AG08395 (cell line): ENCODE measurements around the gene TRPV6.
A peak's percentile ranks its signal among the peaks of the same experiment; 100 is the strongest.

Experiments used
- DNase-seq: peaks from one replicate; pipeline ENCODE4 v3.0.0; 2012; ENCODE audit warnings: mixed read lengths, low spot score

TRPV6 gene

DNA sequence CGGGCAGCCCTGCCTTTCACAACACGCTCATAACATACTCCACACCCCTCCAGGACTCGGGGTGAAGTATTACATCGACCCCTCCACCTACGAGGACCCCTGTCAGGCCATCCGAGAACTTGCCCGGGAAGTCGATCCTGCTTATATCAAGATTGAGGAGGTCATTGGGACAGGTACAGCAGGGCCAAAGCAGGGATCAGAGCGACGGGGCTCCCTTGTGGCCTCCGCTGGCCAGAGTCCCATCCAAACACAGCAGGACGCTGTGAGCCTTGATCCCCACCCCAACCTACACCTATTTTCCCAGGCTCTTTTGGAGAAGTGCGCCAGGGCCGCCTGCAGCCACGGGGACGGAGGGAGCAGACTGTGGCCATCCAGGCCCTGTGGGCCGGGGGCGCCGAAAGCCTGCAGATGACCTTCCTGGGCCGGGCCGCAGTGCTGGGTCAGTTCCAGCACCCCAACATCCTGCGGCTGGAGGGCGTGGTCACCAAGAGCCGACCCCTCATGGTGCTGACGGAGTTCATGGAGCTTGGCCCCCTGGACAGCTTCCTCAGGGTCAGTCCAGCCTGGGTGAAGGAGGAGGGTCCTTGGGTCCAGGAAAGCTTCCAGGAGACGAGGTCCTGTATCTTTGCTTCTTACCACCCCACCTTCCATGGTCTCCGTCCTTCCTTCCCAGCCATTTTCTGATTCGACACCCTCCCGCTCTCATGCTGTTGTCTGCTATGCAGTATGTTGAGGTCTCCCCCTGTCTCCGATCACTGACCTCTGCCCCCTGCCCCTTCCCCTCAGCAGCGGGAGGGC lies 17.2 kb downstream of the TRPV6 start:
- DNase-seq = no peak

DNA sequence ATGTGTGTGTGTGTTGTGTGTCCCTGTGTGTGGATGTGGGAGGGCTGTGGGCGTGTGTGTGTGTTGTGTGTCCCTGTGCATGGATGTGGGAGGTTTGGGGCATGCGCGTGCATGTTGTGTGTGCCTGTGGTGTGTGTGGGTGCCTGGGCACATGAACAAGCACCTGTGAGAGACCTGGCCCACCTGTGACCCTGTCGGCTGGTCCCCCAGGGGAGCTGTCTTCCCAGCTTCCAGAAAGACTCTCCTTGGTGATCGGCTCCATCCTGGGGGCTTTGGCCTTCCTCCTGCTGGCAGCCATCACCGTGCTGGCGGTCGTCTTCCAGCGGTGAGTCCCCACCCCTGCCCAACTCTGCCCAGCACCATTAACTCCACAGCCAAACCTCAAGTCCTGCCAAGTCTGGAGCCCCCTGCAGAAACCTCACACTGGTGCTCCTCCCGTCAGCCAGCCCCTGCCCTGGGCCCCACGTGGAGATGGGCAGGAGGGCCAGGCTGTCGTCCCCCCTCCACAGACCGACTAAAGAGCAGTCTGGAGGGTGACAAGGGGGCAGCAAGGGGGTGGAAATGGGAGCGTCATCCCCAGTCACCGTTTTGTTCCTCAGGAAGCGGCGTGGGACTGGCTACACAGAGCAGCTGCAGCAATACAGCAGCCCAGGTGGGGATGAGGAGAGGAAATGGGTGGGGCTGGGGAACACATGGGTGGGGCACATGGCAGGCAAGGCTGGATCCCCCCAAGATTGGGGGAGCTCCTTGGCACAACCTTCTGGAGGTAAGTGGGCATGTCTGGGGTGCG lies 18.0 kb downstream of the TRPV6 start:
- no peak for DNase-seq

DNA sequence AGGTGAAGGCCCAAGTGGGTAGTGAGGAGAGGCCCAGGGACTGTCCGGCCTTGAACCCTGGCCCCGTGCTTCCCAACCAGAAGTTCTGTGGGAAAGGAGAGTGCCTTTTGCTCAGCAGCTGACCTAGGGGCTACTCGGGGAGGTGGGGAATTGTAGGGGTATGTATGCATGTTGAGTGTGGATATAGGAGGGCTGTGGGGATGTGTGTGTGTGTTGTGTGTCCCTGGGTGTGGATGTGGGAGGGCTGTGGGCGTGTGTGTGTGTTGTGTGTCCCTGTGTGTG lies 18.5 kb downstream of the TRPV6 start:
- DNase-seq = no peak

DNA sequence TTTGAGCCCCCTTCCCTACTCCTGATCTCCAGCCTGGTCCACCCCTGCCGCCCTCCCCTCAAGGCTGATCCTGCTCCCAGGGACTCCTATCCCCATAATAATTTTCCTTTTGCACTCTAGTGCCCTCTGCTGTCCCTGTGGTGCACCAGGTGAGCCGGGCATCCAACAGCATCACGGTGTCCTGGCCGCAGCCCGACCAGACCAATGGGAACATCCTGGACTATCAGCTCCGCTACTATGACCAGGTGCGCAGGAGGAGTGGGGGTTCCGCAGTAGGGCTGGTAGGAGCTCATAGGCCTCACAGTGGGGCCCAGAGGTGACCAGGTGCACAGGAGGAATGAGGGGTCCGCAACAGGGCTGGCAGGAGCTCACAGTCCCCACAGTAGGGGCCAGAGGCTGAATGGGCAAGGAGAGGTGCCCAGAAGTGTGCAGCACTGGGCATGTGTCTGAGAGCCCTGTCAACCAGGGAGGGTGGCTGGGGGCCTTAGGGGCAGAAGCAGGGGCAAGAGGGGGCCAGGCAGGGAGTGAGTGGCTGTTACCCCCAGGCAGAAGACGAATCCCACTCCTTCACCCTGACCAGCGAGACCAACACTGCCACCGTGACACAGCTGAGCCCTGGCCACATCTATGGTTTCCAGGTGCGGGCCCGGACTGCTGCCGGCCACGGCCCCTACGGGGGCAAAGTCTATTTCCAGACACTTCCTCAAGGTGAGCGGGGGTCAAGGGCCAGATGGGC lies 19.0 kb downstream of the TRPV6 start:
- DNase-seq = peak; percentile 25

DNA sequence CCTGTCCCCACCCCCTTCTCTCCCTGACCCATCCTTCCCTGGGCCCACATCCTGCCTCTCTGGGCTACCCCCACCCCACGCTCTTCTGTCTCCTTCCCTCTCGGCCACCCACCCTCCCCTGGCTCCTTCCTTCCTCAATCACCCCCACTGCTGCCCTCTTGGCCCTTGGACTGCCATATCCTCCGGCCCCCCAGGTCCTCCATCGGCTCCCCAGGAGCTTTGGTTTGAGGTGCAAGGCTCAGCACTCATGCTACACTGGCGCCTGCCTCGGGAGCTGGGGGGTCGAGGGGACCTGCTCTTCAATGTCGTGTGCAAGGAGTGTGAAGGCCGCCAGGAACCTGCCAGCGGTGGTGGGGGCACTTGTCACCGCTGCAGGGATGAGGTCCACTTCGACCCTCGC lies 19.8 kb downstream of the TRPV6 start:
- no peak for DNase-seq

DNA sequence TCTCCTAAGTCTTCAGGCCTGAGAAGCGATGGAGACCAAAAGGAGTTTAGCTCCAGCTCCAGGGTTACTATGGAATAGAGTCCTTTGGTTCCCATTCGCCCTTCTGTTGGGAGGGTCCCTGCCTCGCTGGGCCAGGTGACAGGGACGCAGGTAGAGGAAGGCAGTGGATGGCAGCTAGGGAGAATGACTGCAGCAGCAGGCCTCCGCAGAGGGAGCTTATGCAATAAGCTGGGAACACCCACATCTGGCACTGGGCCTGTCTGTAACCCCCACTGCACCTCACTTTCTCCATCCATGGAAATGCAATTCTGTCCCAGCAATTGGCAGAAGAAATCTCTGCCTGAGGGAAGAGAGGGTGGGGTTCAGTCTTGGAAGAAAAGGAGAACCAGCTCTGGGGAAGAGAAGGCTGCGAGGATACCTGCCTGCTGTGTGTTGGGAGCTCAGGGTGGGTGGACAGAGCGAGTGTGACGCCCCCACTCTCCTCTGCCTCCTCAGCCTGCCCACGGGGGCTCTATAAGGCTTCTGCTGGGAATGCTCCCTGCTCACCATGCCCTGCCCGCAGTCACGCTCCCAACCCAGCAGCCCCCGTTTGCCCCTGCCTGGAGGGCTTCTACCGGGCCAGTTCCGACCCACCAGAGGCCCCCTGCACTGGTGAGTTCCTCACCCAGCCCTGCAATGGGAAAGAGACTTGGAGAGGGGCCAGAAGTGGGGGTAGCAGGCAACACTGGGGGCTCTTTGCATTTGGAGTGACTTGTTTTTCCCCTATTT lies 20.4 kb downstream of the TRPV6 start:
- no peak for DNase-seq

DNA sequence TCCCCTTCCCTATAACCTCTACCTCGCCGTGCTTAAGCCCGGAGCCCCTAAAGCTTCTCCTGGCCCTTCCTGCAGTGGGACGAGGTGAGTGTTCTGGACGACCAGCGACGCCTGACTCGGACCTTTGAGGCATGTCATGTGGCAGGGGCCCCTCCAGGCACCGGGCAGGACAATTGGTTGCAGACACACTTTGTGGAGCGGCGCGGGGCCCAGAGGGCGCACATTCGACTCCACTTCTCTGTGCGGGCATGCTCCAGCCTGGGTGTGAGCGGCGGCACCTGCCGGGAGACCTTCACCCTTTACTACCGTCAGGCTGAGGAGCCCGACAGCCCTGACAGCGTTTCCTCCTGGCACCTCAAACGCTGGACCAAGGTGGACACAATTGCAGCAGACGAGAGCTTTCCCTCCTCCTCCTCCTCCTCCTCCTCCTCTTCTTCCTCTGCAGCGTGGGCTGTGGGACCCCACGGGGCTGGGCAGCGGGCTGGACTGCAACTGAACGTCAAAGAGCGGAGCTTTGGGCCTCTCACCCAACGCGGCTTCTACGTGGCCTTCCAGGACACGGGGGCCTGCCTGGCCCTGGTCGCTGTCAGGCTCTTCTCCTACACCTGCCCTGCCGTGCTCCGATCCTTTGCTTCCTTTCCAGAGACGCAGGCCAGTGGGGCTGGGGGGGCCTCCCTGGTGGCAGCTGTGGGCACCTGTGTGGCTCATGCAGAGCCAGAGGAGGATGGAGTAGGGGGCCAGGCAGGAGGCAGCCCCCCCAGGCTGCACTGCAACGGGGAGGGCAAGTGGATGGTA lies 21.5 kb downstream of the TRPV6 start:
- DNase-seq = no peak

DNA sequence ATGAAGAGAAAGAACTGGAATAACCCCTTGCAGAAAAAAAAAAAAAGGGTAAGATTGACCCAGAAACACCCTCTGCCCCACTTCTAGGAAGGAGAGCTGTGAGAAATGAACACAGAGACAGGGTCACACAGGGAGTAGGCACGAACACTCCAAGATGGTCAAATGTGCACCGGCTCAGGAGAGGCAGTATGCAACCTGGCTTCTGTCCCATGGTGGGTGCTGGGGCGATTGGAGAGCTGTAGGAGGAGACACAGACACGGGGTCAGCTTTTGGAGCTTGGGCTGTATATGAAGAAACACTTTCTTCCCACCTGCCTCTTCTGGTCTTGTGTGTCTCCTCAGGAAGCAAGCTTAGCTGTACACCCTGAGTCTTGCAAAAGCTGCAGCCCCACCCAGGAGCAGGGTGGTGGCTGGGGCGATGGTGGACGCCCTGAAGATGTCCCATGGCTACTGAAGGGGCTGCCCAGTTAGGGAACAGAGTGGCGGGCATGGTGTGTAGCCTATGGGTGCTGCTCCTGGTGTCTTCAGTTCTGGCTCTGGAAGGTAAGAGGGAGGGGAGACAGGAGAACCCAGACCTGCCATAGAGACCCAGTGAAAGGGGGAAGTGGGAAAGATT lies 22.7 kb downstream of the TRPV6 start:
- DNase-seq = no peak

DNA sequence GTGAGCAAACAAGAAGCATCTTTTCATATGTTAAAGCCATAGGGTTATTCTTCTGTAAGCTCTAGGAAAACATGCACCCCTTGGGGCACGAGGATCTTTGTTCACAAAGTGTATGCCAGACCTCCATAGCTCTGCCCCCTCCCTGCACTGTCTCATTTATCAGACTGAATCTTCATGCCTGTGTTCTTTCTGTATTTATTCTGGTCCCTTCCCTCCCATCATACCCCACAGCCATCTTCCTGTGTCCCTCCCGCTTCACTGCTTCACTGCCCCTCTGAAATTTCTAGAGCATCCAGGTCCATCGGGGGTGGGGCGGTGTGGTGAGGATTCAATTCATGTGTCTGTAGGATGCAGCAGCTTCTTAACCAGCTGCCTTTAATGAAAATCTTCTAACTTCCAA lies 23.2 kb downstream of the TRPV6 start:
- DNase-seq = no peak

DNA sequence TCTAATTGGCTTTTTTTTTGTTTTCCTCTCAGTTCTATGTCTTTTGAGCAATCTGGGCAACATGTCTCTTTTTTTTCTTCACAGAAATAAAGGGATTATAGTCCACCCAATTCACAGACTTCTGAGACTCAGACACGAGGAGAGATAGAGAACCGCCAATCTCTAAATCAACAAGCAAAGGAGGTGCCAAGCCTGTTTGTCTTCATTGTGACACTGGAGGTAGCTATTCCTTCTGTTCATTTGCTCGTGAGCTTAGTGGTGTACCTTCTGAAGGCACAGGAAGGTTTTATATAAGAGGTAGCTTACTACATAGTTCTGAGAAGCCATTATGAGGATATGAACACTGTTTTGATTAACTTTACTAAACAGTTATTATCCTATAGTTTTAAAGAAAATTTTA lies 24.6 kb downstream of the TRPV6 start:
- DNase-seq = no peak

DNA sequence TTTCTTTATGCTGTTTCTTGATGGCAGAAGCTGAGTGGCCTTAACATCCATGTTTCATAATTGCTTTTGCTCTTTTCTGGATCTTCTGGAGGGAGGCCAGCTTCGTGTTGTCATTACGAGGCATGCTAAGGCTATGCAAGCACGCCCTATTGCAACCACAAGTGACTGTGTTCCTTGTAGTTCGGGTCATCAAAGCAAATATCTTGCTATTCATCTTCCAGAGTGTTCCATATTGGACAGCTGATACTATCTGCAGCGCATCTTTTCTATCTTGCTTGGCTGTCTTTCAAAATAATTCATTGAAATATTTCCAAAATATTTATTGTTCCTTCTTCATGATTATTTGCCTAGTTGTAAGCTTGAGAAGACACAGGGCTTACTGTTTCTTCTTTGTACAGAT lies 25.7 kb downstream of the TRPV6 start:
- peak; percentile 44 for DNase-seq

DNA sequence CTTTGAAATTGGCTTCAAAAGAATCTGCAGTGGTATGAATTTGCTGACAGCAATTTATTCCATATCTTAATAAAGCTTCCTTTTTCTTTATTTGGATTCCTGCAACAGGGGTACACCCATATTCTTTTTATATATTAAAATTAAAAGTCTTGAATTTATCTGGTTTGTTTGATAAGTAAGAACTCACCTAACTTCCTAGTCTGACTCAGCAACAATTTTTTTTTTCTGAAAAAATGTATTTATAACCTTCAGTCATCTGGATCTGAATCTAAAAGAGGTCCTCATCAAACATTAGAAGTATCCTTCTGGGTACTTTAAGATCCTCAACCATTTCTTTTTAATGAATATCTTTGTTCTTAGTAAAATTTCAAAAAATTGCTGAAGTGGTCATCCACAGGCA lies 26.1 kb downstream of the TRPV6 start:
- no peak for DNase-seq

DNA sequence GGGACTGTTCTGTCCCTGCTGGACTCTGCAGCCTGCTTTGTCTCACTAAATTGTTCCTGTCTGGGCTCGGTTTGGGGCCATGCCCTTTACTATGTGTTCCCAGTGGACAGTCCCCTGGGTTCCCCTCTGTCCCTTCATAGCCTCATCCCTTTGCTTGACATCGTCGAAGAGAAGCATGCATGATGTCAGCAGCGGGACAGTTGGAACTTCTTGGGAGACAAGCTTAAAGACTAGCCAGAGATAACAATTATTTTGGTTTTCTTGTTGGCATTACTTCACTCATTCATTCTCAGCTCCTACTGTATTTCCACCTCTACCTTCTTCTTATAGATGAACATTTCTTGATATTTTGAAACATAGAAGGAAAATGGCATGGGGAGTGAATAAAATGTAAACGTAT lies 27.9 kb downstream of the TRPV6 start:
- no peak for DNase-seq

DNA sequence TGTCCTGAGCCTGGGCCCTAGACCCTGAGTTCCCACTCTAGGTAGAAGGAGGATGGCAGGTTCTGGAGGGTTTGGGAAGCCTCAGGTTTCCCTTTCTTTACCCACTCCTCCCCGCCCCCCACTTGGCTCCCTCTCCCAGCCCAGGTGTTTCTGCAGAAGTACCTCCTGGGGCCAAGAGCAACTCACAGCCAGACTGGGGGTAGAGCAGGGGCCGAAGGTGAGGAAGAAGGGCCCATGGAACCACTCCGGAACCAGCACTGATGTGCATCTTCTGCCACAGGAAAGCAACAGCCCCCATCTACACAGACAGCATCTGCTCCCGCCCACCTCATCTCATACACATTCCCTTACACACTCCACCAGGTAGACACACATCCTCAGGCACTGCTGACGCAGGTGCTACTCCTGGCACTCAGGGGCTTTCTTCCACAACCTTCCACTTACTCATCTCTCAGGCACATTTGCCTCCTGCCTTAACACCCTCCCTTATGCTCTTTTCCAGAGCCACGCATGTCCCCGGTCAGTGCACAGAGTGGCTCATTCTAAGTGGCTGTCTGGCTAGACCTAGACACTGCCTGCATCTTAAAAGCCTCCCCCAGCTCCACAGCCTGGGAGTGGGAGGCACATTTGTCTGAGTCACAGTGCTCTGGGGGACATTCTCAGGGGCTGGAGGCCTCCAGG lies 28.8 kb downstream of the TRPV6 start:
- no peak for DNase-seq

DNA sequence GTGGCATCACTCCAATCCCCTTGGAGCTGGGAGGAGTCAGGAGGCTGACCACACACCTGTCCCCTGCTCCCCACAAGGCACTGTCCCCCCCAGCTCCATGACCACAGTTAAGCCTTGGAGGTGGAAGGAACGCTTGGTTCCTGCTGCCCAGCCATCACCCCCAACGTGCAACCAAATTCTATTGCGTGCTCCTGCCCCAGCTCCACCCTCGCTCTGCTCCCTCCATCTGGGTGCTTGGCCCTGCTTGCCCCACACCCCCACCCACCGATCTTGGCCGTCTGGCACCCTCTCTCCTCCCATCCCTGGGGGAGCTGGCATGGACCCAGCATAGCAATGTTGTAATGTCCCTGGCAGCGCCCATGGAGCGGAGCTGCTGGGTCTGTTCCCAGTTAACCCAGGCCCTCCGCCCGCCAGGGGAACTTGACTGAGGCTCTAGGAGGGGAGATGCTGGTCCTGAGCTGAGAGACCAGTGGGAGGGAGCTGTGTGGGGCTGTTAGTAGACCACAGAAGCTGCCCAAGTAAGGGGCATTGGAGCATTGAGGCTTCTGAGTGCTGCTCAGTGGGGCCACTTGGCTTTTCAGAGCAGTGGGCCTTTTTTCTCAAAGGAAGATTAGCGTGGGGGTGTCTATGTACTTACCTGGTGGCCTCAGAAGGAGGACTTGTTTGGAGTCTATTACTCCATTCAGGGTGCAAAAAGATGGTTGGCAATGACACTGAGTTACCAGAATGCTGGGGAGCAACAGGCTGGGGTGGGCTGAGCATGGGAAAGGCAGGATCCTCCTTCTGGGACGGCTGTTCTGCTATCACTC lies 29.6 kb downstream of the TRPV6 start:
- DNase-seq = no peak

DNA sequence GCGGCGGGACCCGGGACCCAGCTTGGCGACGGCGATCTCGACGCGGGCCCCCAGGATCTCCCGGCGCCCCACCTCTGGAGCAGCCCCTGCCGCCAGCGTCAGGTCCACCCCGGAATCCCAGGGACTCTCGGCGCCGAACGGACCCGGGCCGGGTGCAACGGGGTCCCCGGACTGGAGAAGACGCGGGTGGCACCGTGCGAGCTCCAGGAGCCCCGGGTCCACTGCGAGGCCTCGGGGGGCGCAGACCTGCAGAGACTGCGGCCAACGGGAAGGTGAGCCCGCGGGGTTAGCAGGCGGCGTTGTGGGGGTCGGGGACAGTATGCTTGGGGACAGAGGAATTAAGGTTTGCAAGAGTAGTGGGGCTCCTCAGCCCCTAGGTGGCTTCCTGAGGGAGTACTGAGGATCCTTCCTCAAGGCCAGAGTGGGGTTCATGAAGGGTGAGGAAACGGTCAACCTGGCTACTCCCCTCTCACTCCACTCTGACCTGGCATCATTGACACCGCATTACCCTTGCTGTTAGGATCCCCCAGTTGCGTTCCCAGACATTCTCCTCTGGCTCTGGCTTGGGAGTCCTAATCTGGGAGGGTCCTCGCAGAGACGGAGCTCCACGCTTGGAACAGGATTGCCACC lies 30.3 kb downstream of the TRPV6 start:
- DNase-seq = no peak

DNA sequence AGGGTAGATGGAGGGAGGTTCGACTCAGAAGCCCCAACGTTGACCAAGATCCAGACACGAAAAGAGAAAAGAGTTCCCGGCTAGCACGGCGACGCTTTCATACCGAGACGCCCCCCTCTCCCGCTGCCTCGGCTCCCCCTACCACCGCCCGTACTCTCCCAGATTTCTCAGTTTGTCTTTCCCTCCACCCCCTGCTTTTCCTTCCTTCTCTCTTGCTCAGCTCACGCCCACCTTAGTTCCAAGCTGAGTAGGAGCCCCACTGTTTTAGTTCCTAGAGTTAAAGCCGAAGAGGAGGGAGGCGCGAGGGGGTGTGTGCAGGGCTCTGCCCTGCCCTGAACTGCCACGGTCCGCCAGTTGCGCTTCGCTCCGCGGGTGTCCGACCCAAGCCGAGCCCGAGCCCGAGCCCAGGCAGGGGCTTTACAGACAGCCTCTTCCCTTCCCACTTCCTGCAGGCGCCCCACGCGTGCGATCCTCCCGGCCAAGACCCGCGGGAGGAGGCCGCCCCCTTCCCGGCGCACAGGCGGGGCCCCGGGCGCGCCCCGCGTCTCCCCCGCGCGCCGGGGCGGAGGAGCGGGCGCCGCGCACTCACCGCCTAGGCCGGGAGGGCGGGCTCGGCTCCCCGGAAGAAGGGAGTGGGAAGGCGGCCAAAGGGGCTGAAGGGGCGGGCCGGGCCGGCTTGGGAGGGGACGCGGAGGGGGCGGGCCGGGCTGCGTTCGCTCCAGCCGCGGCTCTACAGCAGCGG lies 31.0 kb downstream of the TRPV6 start, which contains the start of gene EPHB6:
Gene EPHB6, plus strand, starts transcription at position 705 of the 742 bp plus-strand sequence. CDS start 8,152 bp downstream, outside the sequence.
- DNase-seq = peak; percentile 48

DNA sequence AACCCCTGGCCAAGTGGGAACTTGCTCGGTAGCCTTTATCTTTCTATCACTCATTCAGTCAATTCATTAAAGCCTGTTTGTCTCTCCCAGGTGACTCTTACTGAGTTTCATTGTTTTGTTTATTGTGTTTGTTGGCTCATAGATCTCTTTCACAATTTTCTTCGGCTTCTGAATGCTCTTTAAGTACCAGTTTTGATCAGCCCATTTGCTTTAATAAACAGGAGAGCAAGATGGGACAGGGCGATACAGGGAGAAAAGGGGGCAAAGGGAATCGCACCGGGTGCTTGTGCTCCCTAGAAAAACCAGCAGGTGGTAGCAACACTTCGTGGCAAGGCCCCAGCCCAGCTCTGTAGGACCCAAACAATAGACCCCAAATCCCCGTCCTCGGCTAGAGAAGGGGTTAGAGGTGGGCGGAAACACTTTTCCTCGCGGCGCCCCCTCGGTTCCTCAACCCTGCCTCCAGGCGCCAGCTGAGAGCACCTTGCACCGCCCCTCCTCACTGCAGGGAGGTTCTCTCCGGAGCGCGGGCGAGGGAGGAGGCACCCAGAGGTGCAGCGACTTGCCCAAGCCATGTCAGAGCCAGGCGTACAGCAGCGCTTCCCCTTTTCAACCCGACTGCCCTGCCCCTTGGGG lies 31.7 kb downstream of the TRPV6 start:
- DNase-seq = peak; percentile 73
